HG02763 (cell line): ENCODE measurements around the gene TMEM178B.

Experiments used
- ATAC-seq: cut with Tn5 transposase; IDR thresholded peaks from one replicate; pipeline ENCODE4 v1.9.1; 2021; ENCODE audit warnings: mild to moderate bottlenecking, moderate library complexity; ENCODE audit not compliant: unreplicated experiment

TMEM178B gene

DNA sequence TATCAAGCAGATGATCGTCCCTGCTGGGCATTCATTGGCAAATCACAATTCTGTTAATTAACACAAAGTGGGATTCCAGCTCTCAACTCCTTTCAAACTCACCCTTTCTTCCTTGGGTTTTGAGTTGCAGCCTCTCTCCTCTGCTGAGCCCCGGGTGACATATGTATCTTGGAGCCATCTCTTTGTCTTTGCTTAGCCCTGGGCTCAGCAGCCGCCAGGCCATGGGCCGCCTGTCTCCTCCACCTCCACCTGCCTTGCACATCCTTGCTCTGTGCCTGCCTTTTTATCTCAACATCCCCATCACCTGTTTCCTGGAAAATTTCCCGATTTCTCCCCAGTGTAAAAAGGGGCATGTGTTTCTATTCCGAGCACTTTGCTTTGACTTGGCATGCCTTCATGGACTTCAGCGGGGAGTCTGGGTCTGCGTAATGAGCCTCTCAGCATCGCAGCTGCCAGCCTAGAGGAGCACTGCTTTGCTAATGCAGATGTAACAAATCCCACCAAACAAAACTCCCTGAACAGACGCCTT is 336.0 kb downstream of the TMEM178B start:
- no peak for ATAC-seq

DNA sequence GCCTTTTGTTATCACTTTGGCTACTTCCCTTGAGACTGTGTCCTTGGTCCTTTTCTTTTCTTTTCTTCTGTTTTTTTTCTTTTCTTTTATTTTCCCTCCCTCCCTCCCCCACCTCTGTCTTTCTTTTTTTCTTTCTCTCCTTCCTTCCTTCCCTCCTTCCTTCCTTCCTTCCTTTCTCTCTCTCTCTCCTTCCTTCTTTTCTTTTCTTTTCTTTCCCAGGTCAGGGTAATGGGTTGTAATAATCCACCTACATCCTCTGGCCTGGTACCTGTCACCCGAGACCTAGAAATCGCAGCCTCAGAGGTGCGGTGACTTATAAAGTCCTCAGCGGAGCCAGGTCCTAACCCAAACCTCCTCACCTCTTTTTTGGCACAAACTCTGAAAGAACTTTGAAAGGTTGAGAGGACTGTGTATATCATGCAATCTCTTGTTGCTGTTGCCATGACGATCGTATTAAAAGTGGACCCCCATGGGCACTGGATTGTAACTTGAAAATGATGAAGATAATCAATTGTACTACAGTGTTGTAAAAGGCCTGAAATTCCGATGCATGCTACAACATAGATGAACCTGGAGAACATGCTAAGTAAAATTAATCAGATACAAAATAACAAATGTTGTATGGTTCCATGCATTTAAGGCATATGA is 336.6 kb downstream of the TMEM178B start:
- no peak for ATAC-seq

DNA sequence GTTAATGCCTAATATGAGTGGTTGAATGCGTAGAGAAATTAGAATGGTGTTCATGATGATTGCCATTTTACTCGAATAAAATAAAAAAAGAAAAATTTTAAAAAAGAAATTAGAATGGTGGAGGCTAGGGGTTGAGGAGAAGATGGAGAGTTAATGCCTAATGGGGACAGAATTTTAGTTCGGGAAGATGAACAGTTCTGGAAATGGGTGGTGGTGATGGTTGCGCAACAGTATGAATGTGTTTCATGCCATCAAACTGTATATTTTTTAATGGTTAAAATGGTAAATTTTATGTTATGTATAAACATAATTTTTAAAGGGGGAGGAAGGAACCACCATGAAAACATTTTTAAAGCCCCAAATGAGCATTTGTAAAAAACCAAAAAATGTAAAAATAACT is 337.3 kb downstream of the TMEM178B start:
- ATAC-seq: no peak

DNA sequence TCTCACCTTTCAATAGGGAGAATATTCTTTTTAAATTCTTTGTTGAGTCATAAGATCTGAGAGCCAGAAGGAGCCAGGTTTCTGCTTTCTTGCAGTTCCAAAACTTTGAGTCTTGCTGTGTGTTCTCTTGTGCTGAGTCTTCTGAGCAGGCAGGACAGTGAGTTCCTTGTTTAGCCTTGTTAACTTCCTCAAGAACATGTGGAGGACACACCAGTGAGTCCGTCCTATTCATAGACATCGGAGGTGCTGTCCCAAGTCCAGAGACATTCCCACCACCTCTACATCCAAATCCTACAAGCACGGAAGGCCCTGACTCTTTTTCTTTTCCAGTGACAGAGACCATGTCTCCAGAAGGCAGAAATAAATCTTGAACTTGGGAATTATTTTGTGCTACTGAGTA is 342.1 kb downstream of the TMEM178B start:
- no peak for ATAC-seq

DNA sequence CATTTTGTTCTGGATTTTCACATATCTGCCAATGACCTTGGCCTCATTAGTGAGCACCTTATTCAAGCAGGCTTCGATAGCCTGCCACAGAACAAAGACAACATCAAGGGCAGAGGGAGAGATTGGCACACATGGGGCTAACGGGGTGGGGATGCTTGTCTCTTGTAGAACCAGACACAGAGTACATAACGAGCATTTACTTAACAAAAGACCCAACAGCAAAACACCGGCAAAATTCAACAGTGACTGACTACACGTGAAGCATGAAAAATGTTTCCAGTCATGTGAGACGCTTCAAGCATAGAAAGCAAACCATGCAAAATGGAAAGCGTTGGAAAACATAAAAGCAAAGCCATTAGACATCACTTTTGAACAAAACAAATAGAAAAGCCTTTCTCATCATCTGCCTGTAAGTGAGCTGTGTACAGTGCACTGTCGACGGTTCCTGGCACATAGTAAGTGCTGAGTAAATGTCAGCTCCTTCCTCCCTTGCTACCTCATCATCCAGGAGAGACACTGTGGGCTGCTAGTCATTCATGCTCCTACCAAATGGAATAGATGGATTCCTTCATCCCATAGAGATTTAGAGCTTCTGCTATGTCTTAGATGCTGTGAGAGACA is 342.9 kb downstream of the TMEM178B start:
- no peak for ATAC-seq

DNA sequence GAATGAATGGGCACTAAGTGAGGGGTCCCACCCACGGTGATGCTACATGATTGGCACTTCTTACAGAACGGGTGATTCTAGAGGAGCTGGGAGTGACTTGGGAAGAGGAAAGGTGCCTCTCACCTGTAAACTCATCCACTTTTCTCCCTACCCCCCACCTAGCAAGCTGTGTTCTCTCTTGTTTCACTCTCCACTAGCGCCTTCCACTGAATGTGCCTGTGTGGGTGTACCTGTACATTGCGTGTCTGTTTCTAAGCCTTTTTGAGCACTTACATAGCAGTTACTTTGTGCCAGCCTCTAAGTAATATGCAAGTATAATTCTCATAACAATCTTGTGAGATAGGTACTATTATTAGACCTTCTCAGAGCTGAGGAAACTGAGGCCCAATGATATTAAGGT is 343.6 kb downstream of the TMEM178B start:
- no peak for ATAC-seq

DNA sequence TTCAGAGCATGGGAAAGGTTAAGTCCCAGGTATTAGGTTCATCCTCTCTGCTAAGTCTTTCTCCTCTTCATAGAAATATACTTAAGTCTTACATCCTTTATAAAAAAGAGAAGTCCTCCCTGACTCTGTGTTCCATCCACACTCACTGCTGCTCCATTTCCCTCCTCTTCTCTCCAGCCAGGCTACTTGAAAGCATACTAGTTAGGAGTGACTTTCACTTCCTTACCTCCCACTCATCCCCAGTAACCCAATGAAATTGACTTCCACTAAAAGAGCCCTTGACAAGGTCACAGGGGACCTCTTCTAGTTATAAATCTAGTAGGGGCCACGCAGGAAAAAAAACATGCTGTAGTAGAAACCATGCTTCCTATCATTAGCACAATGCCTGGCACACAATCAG is 344.2 kb downstream of the TMEM178B start:
- no peak for ATAC-seq

DNA sequence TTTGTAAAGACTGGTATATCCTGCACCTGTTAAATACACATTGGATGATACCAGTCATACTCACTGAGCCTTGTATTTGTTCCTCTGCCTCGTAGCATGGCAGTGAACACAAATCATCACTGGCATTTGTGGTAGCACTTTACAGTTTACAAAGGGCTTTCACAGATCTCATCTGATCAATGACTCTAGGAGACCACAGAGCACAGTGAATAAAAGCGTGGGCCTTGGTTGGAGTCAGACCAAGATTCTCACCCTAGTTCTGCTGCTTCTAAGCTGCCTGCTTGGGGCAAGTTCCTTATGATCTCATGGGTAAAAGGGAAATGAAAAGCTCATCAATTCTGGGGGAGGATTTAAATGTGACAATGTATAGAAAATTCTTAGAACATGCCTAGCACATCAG is 347.4 kb downstream of the TMEM178B start:
- no peak for ATAC-seq

DNA sequence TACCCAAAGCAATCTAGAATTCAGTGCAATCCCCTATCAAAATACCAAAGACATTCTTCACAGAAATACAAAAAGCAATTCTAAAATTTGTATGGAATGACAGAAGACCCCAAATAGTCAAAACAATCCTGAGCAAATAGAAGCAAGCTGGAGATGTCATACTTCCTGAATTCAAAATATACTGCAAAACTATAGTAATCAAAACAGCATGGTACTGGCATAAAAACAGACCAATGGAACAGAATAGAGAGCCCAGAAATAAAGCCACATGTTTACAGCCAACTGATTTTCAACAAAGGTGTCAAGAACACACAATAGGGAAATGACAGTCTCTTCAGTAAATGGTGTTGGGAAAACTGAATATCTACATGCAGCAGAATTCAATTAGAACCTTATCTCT is 353.3 kb downstream of the TMEM178B start:
- ATAC-seq: no peak

DNA sequence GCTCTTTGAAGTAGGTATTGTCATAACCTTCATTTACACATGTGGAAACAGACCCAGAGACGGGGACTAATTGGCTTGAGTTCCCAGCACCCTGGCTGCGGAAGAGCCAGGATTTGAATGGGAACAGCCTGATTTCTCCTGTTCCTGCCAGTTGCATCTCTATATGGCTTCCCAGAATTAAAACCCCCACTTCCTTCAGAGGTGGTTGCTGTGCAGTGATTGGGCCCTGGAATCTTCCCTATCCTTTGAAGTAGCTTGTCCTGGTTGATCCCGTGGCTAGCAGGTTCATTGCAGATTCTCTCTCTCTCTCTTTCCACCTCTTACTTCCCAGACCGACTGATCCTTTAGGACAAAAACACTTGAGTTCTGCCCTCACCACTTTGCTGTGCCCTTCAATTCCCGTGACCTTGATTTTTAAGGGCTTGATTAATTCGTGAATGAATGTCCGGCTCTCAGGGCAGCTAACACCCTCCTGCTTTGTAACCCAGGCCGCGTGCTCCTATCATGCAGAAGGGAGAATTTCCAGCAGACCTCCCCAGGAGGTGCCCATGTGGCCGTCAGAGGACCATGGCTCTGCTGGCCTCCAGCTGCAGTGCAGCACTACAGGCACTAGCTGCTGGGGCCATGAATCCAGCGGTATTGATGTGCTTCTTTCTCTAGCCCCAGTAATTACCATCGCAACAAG is 356.7 kb downstream of the TMEM178B start:
- no peak for ATAC-seq

DNA sequence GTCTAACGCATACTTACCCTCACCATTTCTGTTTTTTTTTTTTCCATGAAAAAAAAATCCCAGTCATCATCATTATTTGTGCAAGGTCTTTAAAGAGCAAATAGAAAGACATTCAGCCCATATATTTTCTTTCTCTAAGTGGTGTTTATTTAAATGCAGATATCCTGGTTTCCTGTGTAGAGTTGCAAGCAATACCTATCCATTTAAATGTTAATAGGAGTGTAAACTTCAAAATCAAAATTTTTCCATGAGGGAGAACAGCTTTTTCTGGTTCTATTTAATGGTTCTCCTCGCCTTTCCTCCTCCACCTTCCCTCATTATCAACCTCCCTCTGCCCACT is 357.2 kb downstream of the TMEM178B start:
- no peak for ATAC-seq

DNA sequence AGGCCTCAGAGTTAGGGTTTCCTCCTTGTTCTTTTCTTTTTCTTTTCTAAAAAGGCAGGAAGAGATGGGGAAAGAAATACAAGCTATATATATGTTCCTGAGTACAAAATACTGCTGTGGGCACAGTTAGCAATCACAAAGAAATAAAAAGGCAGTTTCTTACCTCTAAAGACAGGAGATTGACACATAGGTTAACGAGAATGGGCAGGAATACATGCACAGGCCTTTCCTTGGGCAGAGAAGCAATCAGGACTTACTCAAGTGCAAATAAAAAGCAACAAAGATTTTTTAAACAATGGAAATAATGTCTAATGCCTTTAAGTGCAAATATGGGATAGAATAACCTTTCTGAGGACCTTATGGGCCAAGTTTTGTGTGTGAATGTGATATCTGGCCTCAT is 357.8 kb downstream of the TMEM178B start:
- no peak for ATAC-seq

DNA sequence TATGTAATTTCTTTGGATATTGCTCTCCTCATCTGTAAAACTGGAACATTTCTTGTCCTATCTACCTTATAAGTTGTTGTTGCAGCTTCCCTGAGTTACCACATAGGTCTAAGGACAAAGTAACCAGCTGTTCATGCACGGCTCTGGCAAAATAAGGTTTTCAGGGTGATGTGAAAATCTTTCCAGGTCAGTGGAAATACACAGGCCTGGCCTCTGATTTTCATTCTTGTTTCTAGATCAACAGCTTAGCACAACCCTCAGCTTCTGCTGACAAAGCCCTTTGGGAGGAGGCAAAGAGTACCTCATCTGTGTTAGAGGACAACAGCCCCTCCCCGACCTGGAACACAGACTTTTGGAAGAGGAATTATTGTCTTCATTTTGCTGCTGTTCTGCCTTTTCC is 359.8 kb downstream of the TMEM178B start:
- no peak for ATAC-seq

DNA sequence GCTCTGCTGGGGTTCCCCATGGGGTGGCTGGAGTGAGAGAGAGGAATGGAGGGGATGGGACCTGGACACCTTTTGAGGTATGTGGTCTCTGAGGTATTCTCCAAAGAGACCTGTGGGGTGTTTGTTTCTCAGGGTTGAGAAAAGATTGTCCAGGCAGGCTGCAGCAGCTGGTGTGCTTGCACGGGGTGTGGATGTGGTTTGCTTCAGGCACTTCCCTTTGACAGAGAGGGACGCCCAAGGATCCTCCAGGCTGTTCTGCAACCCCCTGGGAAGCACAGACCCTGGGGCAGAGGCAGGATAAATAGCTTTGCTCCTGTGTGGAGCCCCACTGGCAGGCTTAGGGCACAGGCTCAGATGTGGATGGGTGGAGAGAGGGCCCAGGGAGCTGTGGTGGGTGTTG is 362.3 kb downstream of the TMEM178B start:
- ATAC-seq: no peak

DNA sequence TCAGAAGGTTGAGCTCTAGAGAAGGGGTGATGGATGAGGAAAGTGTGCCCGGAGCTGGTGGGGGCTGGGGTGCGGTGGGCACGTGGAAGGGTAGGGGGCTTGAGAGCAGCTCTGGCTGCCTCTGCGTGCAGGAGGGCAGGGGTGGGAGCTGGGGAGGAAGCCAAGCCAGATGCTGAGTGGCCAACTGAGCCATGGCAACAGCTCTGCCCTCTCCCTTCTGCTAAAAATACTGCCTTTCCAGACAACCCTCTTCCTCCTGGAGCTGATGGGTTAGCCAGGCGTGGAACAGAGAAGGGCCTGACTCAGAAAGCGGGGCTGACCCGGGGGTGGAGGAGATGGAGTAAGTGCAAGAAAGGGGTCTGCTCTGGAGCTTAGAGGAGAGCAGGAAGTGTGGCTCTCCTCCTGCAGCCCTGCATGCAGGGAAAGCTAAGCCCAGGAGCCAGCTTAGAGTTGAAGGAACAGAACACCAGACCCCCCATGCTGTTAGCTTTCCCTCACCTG is 362.8 kb downstream of the TMEM178B start:
- ATAC-seq: no peak

DNA sequence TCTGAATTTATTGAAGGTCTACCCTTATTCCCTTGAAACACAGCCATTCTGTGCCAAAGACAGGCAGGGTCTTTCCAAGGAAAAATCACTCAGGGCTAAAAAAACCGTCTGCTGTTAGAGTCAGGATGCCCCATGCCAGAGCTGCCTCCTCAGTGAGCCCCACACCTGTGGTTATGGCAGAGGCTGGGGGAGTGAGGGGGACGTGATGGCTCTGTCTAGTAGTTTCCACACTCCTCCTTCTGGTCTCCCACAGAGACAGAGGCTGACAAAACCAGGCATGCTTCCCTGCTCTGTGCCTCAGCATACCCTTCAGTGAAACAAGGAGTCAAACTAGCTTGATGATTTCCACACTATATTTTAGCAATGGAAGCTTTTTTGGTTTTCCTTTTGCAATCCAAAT is 365.3 kb downstream of the TMEM178B start:
- ATAC-seq: no peak

DNA sequence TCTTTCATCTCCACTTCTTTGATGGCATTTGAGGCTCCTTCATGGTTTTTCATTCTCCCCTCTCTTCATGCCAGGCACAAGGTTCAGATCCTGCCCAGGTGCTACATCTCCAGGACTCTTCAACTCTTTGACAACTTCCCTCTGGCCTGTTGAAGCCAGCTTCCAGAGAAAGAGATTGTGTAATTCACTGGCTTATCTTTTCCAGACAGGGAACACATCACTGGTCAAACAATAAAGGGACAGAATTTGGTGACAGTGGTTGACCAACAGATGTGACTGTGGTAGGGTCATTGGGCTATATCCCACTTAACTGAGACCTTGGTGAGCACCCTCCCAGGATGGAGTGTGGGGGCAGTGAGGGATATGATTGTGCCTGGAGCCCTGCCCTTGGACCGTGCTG is 365.9 kb downstream of the TMEM178B start:
- ATAC-seq: no peak

DNA sequence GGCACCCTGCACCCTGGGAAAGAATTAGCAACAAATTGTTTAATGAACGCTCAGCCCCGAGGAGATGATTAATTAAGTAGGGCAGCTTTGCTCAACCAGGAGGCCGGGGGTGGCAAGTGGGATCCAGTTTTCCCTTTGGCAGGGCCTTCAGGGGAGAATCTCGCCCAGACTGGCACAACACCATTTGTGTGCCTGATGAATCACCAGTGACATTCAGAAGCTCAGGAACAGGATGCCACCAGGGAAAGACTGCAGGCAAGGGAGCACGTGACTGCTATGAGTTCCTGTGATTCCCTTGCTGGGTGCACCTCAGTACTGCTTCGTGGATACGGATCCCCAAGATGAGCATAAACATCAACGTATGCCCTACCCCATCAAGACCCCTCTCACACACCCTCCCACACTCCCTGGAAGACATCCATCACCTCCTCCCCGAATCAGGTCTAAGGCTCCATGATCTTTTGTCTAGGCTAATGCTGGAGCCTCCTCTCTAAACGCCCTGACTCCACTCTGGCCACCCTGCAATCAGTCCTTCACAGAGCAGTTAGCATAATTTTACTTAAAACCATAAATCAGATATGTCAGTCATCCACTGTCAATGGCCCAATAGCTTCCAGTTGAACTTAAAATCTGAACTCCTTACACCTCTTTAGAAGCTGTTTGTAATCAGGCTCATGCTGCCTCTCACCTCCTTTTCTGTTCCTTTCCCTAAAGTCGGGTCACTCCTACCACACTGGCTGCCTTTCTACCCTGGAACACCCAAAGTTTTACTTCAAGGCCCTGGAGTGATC is 368.2 kb downstream of the TMEM178B start:
- no peak for ATAC-seq

DNA sequence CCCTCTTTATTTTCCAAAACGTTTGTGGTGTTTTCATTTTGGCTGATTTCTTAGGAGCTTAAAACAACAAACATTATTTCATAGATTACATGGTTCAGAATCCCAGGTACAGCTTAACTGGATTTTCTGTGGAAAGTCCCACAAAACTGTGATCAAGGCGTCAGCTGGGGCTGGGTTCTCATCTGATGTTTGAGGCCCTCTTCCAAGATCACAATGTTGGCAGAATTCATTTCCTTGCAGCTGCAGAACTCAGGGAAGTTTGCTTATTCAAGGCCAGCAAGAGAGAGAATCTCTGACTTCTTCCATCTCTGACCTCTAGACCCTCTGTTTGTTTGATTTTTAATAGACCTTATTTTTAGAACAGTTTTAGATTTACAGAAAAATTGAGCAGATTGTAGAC is 368.9 kb downstream of the TMEM178B start:
- no peak for ATAC-seq

DNA sequence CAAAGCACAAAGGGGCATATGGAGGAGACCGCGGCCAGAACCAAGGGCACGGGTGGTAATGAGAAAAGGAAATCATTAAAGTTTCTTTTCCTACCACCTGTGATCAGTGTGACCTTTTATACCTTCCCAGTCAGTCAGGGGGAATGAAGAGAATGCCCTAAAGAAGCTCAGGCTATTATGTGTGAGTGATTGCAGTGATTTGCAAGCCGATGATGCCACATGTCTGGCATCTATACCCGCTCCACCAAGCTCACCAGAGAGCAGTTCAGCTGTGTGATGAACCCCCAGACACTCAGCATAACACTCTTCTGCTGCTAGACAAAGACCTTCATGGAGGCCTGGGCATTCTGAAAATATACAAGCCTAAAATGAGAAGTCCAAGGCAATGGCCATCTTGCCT is 371.1 kb downstream of the TMEM178B start:
- no peak for ATAC-seq

DNA sequence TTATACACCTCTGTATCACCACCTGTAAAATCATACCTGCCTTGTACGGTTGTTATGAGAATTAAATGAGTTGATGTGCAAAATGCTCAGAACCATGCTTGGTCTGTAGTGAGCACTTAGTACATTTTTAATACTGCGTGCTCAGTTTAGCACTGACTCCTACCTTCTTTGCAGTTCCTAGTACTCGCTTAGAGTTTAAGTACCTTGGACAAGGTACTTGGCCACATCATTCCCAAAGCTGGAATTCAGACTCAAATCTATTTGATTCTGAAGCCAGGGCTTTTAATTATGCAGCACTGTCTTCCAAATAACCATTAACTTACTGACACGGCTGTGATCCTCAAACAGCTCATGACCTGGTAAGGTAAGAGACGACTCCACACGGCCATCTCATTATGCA is 377.4 kb downstream of the TMEM178B start:
- ATAC-seq: no peak
